ENCODE results near the gene MYBBP1A. TPM values are rescaled to one million over a fixed set of nuclear protein-coding genes. Genes with fewer than 3 reads are reported as not detected.

The MYBBP1A gene
- polyA plus RNA-seq, 1 experiment: 24.1 TPM

DNA sequence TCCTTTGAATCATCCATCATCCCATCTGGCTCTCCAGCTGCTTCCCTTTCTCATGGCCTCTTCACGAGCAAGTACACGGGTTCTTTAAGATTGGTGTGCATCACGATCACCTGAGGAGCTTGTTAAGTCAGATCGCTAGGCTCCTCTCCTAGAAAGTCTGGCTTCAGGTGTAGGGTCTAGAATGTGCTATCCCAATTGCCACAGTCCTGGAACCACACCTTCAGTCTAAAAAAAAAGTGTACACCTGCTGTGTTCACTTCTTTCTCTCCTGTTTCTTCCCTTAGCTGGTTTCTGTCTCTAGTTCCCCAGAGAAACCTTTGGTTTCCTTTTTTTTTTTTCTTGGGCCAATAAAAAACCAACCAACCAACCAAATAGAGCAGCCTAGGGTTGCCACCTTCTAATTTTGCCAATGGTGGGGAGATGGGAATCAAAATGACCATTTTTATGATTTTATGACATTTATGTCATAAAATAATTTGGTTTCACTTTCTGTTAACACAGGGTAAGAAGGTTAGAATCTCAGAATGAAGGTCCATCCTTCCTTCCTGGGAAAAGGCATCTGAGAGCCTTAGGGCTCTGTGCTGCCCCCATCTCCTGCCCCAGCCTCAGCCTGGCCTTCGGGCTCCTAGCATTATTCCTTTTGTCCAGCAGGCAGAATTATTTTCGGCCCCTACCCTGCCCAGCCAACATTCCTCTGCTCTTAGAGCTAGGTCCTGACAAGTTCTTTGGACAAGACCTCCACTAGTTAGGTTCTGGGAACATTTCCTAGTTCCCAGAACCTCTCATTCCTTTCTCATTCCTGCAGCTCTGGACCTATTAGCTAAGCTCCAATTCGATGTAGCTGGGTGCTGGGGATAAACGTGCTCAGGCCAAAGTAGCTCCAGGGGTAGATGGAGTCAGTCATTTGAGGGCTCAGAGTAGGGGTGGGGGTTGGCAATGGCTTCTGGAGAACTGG lies 7.1 kb upstream of the MYBBP1A start:
- H3K27me3 ChIP-seq (ENCODE audit: control insufficient read depth, insufficient read depth, low read length): peaks cover 5% of the 10 kb centered on the region
- H3K36me3 ChIP-seq (ENCODE audit: control insufficient read depth, insufficient read depth, low read length): no peaks in the 10 kb centered on the region
- ChIA-PET POLR2A (no interaction called here), CTCF (interaction anchor here (1.0 to 2.6 kb wide), 2 partner anchors 64 to 327 kb away, joined by 3 to 11 read pairs; no protein-coding TSS in a partner anchor)
- no peak for DNase-seq (ENCODE audit: low read depth)
- TF ChIP-seq, protein P1, sequence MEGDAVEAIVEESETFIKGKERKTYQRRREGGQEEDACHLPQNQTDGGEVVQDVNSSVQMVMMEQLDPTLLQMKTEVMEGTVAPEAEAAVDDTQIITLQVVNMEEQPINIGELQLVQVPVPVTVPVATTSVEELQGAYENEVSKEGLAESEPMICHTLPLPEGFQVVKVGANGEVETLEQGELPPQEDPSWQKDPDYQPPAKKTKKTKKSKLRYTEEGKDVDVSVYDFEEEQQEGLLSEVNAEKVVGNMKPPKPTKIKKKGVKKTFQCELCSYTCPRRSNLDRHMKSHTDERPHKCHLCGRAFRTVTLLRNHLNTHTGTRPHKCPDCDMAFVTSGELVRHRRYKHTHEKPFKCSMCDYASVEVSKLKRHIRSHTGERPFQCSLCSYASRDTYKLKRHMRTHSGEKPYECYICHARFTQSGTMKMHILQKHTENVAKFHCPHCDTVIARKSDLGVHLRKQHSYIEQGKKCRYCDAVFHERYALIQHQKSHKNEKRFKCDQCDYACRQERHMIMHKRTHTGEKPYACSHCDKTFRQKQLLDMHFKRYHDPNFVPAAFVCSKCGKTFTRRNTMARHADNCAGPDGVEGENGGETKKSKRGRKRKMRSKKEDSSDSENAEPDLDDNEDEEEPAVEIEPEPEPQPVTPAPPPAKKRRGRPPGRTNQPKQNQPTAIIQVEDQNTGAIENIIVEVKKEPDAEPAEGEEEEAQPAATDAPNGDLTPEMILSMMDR (IDR thresholded peaks at IDR 0.05; ENCODE audit: insufficient read depth, low read depth, low read length): no peak
- no peak overlapping the region for H3K4me3 ChIP-seq (ENCODE audit: low read depth, low read length)

DNA sequence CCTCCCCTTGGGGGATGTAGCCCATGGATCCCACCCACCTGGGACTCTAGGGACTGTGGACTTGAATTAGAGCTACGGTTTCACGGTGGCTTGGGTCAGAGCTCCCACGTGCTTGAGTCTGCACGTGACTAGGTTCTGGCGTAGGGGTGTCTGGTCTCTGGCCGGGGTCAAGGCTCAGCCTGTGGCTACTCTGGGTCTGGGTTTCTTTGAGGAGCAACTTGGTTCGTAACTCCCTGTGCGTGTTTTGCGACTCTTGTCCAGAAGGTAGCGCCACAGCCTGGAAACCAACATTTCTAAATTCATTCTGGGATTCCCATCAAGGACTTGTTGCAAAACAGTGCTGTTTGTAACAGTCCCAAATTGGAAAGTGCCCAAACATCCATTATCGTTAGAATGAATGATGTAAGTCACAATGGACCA lies 5.7 kb upstream of the MYBBP1A start:
- DNase-seq (ENCODE audit: low read depth): no peak
- H3K27me3 ChIP-seq (ENCODE audit: control insufficient read depth, insufficient read depth, low read length): peaks cover 5% of the 10 kb centered on the region
- TF ChIP-seq, protein P1 (IDR thresholded peaks at IDR 0.05; ENCODE audit: insufficient read depth, low read depth, low read length): peak; percentile 8; the same call in 1 of the 2 replicates
- ChIA-PET CTCF (interaction anchor here (0.7 to 1.1 kb wide), 4 partner anchors 17 to 329 kb away, joined by 3 to 4 read pairs (median 3); no protein-coding TSS in a partner anchor), POLR2A (no interaction called here)
- no peak overlapping the region for H3K4me3 ChIP-seq (ENCODE audit: low read depth, low read length)
- no peaks in the 10 kb centered on the region for H3K36me3 ChIP-seq (ENCODE audit: control insufficient read depth, insufficient read depth, low read length)

DNA sequence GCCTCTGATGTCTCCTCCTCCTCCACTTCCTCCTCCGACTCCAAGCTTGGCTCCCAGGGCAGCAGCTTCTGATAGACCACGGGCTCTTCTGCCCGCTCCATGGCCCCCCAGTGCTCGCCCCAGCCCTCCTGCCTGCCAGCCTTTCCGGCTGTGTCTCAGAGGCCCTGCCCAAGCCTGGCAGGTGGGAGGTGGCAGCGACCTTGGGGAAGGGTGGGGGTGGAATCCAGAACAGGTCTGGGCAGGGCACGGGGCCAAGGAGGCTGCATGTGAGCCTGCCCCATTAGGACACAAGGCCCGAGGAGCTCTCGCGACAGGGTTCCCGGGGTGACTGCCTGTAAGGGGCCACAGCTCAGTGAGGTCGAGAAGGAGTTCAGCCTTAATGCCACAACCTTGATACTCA lies 5.2 kb upstream of the MYBBP1A start, which contains the start of gene GGT6:
Gene GGT6 (minus strand): TSS at position 157 of the 400 bp plus-strand sequence. CDS start 56 bp downstream, at position 101.
- no peak for DNase-seq (ENCODE audit: low read depth)
- CTCF ChIA-PET: interaction anchor here (0.7 to 1.1 kb wide), 3 partner anchors 16 to 54 kb away, joined by 3 to 4 read pairs (median 3); no protein-coding TSS in a partner anchor
- H3K36me3 ChIP-seq (ENCODE audit: control insufficient read depth, insufficient read depth, low read length): no peaks in the 10 kb centered on the region
- no peak within 1 kb of the TSS for H3K4me3 ChIP-seq (ENCODE audit: low read depth, low read length)
- POLR2A ChIA-PET: no interaction called here
- H3K27me3 ChIP-seq (ENCODE audit: control insufficient read depth, insufficient read depth, low read length): peaks cover 5% of the 10 kb centered on the region
- TF ChIP-seq, protein P1 (IDR thresholded peaks at IDR 0.05; ENCODE audit: insufficient read depth, low read depth, low read length): no peak

DNA sequence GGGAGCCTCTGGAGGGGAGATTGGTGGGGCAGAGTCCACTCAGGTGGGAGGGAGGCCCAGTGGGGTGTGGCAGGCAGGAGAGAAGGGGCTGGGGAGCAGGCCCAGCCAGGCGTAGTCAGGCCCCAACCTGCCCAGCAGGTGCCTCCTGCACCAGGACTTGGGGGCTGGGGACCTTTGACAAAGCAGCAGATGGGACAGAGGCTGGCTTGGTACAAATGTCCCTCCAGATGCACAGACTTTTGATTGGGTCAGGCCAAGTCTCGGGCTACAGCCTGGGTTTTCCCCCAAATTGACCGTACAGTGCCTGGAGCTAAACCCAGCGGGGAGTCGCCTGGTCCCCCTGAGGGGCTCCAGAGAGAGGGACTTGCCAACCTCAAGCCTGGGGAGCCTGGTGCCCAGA lies 4.8 kb upstream of the MYBBP1A start:
- peaks cover 5% of the 10 kb centered on the region for H3K27me3 ChIP-seq (ENCODE audit: control insufficient read depth, insufficient read depth, low read length)
- TF ChIP-seq, protein P1 (IDR thresholded peaks at IDR 0.05; ENCODE audit: insufficient read depth, low read depth, low read length): no peak
- H3K36me3 ChIP-seq (ENCODE audit: control insufficient read depth, insufficient read depth, low read length): no peaks in the 10 kb centered on the region
- CTCF ChIA-PET: interaction anchor here (0.7 to 1.1 kb wide), 3 partner anchors 16 to 54 kb away, joined by 3 to 4 read pairs (median 3); no protein-coding TSS in a partner anchor
- no peak overlapping the region for H3K4me3 ChIP-seq (ENCODE audit: low read depth, low read length)
- DNase-seq (ENCODE audit: low read depth): no peak
- POLR2A ChIA-PET: no interaction called here

DNA sequence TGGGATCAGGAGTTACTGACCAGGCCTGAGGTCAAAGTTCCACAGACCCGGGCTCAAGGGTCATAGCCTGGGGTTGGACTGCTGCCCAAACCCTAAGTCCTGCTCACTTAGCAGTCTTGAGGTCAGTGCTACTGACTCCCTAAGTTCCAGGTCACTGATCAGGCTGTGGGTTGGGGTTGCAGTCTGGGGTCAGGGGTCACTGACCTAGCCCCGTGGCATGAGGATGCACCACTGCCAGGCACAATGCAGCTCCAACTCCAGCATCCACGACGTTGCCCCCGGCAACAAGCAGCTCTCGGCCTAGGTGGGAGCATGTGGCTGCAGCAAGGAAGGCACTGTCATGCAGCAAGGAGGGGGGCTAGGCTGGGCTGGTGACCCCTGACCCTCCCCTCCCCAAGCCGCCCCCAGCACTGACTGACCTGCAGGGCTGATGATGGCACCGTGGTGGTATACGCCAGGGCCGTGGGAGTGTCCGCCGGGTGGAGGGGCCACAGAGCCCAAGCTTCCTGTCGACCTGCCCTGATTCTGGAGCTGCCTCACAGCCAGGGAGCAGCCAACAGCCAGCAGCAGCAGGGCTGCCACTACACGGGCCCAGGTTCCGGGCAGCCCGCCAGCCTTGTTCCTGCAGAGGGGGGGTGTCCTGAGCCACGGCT lies 4.1 kb upstream of the MYBBP1A start:
- no peaks in the 10 kb centered on the region for H3K36me3 ChIP-seq (ENCODE audit: control insufficient read depth, insufficient read depth, low read length)
- H3K4me3 ChIP-seq (ENCODE audit: low read depth, low read length): no peak overlapping the region
- POLR2A ChIA-PET: no interaction called here
- no peak for DNase-seq (ENCODE audit: low read depth)
- CTCF ChIA-PET: no interaction called here
- TF ChIP-seq, protein P1 (IDR thresholded peaks at IDR 0.05; ENCODE audit: insufficient read depth, low read depth, low read length): no peak
- peaks cover 5% of the 10 kb centered on the region for H3K27me3 ChIP-seq (ENCODE audit: control insufficient read depth, insufficient read depth, low read length)
